Measurements from ENCODE around the gene RNF43.
"Not testable (repeated sequence)": the region's sequence is repeated elsewhere in the genome, so short reads cannot be mapped to it uniquely, and the experiment has no call there.

RNF43 gene

DNA sequence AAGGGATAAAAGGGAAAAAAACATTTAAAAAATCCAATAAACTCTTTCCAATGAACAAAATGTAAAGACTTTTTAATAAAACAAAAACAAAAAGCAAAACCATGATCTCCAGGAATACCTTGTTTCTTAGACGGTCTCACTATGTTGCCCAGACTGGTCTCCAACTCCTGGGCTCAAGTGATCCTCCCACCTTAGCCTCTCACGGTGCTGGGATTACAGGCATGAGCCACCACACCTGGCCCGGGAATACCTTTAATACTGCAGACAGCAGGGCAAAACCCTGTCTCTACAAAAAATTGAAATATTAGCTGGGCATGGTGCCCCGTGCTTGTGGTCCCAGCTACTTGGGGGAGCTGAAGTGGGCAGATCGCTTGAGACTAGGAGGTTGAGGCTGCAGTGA lies 7.9 kb downstream of the RNF43 start:
- no peak for DNase-seq (ENCODE audit: low read depth, low spot score)

DNA sequence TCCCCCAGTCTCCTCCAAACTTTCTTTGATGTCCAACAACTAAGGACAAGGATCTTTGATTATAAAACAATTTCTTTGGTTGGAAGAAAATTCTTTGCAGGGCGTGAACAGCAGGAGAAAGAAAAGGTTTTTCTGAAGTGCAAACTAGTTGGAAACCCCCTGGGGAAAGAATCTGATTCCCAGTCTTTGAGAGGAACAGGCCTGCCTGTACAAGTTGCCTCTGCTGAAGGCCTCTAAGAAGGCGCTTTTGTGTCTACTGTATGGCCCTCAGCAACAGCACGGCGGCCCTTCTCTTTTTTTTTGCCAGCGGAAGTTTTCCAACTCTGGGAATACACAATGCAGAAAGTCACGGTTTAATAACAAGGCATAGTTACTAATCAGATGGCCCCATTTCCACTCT lies 14.0 kb downstream of the RNF43 start:
- DNase-seq (ENCODE audit: low read depth, low spot score), result no peak

DNA sequence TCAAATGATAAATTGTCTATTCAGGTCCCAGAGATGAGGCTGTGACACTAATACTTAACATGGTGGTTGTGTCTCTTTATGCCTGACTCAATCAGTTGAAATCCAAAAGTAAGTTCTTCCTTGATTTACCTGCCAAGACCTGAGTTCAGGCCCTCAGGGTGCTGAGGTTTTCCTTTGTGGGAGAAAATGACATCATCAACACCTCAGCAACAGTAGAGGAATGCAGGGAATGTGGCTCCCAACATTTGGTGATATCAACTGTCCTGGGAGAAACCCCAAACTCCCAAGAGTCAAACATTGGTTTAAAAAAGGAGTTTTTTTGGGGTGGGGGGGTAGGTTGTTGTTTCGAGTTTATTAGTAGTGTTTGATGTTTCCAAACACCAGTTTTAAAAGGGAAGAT lies 14.7 kb downstream of the RNF43 start:
- no peak for DNase-seq (ENCODE audit: low read depth, low spot score)

DNA sequence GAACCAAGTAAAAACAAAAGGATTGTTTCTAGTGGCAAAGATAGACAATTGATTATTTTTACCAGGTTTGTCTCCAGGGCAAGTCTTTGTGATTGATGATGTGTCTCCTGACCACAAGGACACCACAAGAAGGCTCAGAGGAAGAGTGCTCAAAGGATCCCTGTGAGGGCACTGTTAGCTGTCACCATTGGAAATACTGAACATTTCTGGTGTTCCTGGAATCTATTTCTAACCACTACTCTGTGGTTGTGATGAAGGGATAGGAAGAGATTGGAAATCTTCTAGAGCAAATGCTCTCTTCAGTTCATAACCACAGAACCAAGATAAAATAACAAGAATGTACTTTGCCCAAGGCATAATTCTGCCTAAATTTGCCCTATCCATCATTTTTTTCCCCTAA lies 15.3 kb downstream of the RNF43 start:
- DNase-seq (ENCODE audit: low read depth, low spot score), result no peak

DNA sequence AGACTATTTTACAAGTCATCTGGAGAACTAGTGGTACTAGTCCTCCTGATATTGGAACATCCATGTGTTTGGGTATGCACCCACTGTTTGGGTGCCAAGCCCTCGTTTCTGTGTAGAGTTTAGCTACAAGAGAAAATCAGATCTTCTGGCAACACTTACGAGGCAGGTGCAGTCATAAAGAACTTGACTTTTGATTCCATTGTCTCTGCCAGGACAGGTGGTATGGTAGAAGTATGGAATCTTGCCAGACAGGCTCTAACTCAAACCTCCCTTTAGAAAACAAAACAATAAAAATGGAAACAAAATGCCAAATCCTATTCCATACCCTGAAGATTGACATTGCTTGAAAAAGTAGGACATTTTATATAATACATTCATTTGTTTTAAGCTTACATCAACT lies 16.0 kb downstream of the RNF43 start:
- DNase-seq (ENCODE audit: low read depth, low spot score), result no peak

DNA sequence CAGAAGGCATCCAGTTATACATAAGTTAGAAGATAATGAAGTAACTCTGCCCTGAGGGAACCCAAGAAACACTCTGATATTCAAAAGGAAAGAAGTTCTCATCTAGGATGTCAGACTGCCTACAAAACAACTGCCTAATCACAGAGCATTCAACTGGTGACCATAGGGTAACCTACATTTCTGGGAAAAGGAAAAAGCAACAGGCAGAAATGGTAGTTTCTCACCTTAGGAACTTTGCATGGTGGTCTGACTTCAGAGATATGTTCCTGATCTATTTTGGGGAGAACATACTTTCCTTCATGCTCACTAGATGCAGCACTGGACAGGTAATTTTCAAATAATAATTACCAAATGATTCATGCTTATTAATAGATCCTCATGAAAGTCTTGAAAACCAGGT lies 16.5 kb downstream of the RNF43 start:
- DNase-seq (ENCODE audit: low read depth, low spot score), result no peak

DNA sequence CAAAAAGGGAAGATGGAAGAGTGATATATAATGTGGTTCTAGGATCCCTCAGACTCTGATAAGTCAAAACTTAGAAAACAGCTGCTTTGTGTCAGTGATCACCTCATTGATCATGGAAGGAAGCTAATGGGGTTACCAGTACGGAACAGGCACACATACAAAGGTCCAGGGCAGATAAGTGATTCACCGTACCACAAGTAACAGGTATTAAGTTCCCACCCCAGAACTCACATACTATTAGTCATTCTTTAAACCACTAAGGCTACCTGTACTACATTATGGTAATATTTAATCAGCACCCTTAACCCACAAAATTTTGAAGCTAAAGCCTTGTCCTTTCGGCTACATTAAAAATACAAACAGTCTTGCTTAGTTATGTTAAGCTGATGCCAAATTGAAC lies 17.4 kb downstream of the RNF43 start:
- no peak for DNase-seq (ENCODE audit: low read depth, low spot score)

DNA sequence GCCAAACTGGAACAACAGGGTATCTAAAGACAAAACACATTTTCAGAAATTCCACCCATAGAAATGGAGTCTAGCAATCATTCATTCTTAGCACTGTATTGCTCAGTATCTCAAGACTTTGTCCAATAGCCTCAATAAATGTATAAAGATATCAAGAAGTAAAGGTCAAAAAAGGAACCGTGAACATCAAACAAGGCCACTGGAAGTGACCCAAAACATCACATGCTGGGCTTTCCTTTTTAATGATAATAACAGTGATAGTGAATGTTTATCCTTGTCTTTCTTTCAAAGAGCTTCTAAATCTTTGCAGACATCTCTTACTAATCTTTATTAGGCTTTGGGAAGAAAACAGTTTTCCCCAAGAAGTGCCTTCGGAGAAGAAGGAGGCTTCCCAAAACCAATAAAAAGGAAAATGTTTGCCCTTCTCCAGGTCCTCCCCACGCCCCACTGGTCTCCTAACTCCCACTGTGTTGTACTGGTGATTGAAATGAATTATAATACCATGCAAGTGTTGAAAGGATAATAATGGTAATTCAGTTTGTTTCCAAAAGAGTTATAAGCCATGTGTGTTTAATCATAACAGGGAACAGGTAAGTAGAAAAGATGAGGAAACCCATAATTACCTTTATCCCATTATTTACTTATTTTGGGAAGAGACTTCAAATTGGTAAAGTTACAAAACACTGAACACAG lies 18.6 kb downstream of the RNF43 start:
- DNase-seq (ENCODE audit: low read depth, low spot score), result no peak

DNA sequence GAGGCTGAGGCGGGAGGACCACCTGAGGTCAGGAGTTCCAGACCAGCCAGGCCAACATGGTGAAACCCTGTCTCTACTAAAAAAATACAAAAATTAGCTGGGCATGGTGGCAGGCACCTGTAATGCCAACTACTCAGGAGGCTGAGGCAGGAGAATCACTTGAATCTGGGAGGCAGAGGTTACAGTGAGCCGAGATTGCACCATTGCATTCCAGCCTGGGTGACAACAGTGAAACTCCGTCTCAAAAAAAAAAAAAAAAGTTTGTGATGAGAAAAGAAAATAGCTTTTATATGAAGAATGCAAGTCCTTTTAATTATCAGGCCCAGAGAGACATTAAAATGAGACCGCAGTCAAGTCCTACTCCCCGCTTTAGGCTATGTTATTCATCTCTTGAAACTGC lies 19.9 kb downstream of the RNF43 start:
- DNase-seq (ENCODE audit: low read depth, low spot score), result not testable (repeated sequence)

DNA sequence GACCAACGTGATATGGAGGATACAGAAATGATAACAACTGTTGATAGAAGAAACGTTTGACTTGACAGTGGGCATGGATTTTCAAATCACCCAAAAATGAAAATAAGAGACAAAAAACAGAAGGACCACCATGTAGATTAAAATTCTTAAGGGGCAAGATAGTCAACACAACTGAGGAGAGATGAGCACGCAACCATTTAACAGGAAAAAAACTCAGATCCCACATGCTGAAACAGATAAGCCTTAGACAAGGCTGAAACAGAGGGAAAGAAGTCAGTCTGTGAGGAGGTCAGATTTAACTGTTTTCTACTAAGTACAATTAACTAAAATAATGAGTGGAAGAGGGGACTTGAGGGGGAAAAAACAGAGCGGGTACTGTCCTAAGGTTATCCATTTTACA lies 21.2 kb downstream of the RNF43 start:
- no peak for DNase-seq (ENCODE audit: low read depth, low spot score)

DNA sequence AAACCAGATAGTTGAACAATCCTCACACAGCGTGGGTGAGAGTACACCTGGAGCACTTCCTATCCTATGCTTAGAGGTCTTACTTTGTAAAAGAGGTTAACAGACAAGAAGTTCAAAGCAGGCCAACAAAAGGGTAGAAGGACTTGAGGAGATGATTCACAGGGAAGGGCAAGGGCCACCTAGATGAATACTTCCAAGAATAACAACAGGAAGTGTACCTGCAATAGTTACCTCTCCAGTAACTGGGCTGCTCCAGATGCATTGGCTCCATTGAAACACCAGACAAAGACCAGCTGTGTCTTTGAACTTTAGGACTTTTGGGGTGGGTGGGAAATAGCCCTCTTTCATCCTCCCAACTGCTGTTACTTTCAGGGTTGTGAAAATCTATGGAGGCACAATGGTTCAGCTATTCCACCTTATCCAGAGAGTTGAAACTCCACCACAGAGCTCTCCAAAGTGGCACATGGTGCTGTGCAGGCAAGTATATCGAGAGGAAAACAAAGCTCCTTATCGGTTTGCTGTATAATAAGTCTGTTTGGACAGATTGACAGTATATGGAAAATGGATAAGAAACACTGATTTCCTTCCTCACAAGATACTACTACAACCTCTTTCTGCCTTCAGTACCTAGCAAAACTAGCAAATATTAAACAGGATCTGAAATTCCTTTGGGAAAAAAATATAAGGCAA lies 22.7 kb downstream of the RNF43 start:
- no peak for DNase-seq (ENCODE audit: low read depth, low spot score)

DNA sequence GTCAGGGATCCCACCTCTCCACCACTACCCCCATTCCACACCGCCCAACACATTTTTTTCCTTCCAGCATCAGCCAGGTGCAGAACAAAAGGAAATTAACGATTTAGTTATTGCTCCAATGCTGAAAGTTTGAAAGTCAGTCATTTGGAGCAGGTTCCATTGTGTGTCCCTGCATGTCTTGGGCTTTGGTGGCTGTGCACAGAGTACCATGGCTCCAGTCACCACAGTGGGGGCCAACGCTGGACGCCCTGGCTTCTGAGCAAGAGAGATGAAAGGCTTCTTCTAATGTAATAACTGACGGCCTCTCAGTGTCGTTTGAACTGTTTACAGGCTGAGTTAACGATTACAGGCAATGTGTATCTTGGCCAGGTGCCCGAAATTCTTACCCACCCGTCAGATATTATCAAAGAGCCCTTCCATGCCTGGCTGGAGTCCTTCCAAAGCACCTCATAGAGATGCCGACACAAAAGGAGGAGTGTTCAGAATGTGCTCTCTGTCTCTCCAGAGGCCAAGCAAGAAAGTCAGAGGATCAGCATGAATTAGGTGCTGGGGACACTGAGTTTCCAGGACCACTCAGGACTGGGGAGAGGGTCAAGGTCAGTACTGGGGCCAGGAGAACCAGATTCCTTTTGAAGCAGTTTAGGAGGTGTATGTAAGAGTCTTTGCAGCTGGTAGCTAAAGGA lies 25.9 kb downstream of the RNF43 start:
- no peak for DNase-seq (ENCODE audit: low read depth, low spot score)

DNA sequence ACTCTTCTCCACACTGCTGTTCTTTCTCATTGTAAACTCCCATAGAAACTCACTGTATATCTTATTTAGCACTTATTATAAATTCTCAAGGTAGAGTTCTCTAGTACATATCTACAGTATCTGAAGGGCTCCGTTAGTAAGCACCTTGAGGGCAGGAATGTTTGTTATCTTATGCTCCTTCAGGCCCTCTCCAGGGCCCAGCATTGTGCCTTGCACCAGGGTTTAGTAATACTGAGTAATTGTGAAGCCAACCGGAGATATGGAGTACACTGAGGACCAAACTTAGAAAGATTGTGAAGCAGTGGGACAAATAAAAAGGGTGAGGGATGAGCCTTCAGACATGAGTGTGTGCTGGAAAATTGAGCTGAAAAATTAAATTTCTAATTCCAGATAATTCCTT lies 26.4 kb downstream of the RNF43 start:
- DNase-seq (ENCODE audit: low read depth, low spot score), result no peak

DNA sequence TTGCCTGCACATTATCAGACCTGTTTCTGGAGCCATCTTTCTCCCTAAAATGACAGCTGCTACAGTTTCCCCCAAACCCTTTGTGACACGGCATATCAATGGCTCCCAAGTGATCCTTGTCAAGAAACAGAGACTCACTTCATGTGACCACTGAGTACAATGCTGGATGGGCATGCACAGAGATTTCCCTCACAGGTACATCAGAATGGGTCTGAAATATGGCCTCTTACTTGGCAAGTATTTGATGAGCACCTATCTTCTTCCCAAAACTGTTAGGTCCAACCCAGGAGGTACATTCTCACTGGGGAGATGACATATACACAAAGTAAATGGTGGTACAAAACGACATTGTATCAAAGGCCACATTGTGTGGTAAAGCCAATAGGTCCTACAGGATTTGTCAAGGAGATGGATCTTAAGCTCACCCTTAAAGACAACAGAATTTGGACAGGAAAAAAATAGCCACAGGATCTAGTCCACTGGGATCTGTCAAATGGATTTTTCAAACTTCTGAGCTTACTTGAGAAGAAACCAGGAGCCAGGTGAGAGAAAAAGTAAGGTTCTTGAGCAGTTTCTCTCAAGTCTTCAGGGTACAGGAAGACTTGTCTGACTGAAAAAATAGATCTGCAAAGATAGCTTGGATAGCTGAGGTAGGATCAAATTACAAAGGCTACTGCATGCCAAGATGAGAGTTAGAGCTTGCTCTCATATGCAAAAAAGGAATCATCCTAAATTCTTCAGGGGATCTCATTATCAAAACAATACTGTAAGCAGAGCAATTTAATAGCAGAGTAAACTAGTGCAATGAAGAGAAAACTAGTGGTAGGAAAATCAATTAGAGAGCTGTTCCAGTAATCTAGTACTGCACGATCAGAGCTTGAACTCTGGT lies 28.8 kb downstream of the RNF43 start:
- DNase-seq (ENCODE audit: low read depth, low spot score), result no peak

DNA sequence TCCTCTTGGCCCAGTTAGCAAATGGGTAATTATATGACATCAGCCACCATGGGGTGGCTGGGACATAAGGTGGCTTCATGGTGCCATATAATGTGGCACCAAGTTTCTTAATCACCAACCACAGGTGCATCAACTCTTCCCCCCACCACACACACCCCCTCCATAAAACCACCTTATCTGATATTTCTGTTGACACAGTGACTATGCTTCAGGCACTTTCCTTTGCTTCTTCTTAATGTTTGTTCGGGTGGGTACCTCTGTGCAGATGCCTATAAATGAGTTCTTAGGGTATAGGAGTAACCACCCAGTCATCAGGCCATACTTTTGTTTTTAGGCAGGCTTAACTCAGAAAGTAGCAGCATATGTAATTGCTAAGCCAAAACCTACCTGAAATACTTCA lies 29.5 kb downstream of the RNF43 start:
- no peak for DNase-seq (ENCODE audit: low read depth, low spot score)

DNA sequence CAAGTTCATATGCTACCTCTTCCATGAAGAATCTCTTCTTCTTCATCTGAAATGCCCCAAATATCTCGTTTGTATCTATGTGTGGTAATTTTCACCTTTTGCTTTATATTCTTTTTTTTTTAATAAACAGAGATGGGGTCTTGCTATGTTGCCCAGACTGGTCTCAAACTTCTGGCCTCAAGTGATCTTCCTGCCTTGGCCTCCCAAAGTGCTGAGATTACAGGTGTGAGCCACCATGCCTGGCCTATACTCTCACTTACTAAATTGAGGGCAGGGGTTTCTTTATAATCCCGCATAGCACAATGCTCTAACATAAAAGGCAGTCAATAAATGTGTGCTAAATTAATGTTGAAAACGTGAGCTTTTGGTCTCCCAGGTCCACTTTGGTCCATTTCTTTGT lies 30.6 kb downstream of the RNF43 start:
- DNase-seq (ENCODE audit: low read depth, low spot score), result no peak

DNA sequence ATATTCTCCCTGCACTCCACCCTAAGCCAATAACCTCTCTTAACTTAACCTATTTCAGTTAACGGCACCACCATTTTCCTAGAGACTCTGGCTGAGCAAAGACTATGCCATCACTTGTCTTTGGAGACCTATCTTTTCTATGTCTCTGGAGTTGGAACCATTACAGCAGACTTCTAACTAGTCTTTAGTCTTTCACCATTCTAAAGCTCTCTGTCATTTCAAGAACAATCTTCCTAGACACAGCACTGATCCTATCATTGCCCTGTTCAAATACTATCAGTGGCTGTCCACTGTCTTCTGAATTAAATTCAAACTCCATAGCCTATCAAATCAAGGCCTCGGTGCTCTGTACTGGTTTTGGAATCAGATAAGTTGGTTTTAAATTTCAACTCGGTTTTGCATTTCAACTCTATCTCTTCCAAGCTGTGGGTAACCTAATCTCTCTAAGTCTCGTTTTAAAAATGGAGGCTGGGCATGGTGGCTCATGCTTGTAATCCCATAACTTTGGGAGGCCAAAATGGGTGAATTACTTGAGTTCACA lies 31.9 kb downstream of the RNF43 start:
- no peak for DNase-seq (ENCODE audit: low read depth, low spot score)

DNA sequence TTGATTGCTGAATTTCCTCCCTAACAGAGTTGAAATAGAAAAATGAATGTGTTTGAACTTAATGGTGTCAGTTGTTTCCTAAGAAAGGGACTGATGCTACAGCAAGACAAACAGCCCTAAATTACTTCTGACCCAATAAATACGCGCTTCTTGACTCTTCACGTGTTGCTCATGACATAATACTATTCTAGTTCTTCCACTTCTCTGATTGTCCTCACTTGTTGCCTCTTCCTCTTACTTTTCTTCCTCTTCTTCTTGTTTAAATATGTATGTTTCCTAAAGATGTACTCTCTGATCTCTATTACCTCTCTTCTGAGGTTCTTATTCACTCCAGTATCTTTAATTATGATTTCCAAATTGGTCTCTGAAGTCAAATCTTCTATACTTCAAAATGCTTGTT lies 32.4 kb downstream of the RNF43 start:
- no peak for DNase-seq (ENCODE audit: low read depth, low spot score)

DNA sequence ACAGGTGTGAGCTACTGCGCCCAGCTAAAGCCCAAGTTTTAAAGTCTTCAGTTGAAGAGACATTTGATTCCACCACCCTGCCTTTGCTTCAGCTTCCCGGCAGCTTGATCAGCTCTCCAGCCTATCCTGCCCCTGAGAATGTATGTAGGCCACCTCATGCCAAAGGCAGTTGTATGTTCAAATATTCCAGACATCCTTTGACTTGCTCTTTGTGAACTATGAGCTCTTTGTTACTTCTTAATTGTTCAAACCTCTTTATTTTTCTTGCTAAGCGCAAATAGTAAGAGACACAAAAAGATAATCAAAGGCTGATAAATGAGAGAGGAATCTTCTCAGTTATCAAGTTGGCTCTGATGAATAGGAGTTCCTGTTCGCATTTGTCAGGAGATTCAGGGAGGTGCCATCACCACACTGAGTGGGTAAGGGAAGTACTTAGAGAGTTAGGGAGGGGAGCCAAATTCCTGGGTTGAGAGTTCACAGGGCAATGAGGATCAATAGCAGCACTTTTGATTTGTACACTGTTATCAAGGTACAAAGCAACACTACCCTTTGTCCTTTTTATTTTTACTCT lies 33.4 kb downstream of the RNF43 start:
- DNase-seq (ENCODE audit: low read depth, low spot score), result no peak

DNA sequence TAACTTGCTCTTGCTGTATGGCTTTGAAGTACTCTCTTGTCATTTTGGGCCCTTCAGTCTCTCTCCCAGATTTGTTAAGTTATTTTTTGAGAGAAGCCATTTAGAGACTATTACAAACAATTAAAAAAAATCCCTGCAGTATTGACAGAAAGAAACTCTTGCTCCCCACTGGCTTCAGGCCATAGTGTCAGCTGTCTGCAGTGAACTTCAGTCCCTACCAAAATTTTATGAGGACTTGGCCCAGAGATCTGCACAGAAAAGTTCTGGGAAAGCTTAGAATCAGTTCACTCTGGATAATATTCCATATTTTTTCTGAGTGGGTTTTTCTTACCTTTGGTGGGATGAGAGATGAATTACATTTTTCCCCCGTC lies 34.5 kb downstream of the RNF43 start:
- no peak for DNase-seq (ENCODE audit: low read depth, low spot score)

DNA sequence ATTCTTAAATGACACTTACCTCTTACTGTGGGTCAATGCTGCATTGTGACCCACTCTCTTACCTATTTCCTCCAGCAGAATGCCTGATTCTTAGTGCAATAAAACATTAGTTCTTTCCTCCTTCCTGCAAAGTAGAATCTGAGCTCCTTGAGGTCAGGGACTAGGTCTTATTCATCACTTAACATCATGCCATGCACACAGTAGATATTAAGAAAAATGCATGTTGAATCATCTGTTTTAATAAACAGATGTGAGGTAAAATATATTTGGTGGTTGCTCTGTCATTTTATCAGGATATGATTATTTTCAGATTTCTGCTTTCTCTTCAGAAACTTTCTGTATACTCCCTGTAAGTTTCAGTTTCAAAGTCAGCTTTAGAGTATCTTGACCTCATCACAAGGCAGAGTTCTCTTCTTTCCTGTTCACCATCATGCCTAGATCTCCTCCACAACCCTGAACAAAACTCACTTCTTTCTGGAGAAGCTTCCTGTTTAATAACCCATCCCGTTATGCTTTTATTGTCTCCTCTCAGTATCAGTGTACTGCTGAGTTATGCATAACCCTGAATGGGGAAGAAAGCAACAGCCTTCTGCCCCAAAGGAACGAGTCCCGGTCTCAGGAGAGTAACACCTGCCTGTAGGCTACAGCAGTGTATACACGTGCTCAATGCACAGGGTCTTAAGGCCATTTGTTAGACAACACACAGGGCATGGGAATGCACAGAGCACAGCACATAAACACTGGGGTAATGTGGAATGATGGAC lies 35.0 kb downstream of the RNF43 start:
- DNase-seq (ENCODE audit: low read depth, low spot score), result no peak
